Activated CD8-positive, alpha-beta memory T cell treated with anti-CD3 and anti-CD28 coated beads, Interleukin-2, amount 50 U/mL, for 4 hours (primary cell): ENCODE measurements around the gene C18orf63.
"Not testable (repeated sequence)": the region's sequence is repeated elsewhere in the genome, so short reads cannot be mapped to it uniquely, and the experiment has no call there.

Experiments
- DNase-seq: peaks from one replicate; pipeline ENCODE4 v3.0.0-alpha.2; 2020

C18orf63 gene

GRCh38 chr18:74286856-74287255 lies 28.8 kb upstream of the C18orf63 start:
- no peak for DNase-seq

GRCh38 chr18:74288041-74288440 lies 27.6 kb upstream of the C18orf63 start:
- DNase-seq, result no peak

DNA sequence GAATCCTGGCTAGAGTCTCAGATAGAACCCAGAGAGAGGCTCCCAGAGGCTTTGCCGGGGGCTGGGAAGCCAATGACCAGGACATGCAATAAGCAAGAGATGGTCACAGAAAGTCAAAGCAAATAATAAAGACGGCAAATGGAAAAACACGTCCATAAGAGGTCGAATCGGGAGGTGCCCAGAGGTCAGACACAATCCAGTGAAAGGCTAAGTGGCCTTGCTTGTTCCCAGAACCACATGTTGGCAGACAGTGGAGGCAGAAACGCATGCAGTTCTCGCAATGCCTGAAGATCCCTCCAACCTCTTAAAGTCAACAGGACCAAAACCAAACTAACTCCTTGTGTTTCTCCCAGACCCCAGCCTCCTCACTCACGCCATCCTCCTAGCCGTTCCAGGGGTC lies 26.9 kb upstream of the C18orf63 start:
- DNase-seq, result no peak

DNA sequence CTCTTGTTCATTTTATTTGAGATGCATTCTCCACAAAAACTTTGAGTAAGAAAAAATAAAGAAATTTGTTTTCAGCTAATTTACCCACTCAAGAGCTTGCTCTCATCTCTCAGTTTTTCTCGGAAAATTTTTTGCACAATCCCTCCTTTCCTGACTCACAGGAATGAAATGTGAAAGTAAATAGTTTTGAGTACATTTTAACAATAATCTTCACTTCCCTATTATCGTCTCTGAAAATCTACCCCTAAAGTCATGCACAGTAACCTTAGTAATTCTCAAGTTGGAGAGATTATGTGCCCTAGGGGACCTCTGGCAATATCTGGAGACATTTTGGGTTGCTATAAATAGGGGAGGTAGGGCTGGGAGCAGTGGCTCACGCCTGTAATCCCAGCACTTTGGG lies 26.5 kb upstream of the C18orf63 start:
- no peak for DNase-seq

- no peak for DNase-seq
These were observed 25.6 kb upstream of the C18orf63 start for GRCh38 chr18:74290021-74290420.

DNA sequence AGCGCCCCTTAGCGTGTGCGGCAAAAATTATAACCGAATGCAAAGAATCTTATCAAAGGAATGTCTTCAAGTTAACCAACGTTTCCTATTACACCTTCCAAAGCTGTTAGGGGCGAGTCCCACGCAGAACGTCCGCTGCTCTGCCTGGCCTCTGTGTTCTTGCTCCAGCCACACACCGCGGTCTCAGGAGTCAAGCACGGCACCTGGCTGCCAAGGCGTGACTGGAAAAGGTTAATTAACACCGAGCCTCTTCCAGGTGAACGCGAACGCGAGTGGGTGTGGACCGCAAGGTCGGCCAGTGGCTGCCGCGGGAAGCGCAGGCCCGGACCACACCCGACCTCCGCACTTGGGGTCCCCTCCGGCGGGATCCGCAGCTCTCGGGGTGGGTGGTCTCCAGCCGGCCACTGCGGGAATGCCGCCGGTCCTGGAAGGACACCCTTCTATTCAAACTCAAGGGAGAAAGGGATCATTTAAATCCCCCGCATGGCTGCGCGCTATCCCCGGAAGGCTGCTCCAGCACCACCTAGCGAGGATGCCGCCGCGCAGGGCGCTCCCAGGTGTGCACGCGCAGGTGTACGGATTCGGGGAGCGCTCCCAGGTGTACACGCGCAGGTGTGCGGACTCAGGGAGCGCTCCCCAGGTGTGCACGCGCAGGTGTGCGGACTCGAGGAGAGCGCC lies 24.7 kb upstream of the C18orf63 start:
- DNase-seq, result peak; percentile 26

- DNase-seq, result no peak
These were observed 24.2 kb upstream of the C18orf63 start for GRCh38 chr18:74291472-74291770.

GRCh38 chr18:74291771-74292540 lies 23.7 kb upstream of the C18orf63 start, which contains the start of gene CYB5A:
CYB5A (minus strand) TSS chr18:74291963; CDS start chr18:74291875, 88 bp downstream.
- DNase-seq, result peak; percentile 99

GRCh38 chr18:74292541-74292858 lies 23.1 kb upstream of the C18orf63 start:
- DNase-seq, result no peak

DNA sequence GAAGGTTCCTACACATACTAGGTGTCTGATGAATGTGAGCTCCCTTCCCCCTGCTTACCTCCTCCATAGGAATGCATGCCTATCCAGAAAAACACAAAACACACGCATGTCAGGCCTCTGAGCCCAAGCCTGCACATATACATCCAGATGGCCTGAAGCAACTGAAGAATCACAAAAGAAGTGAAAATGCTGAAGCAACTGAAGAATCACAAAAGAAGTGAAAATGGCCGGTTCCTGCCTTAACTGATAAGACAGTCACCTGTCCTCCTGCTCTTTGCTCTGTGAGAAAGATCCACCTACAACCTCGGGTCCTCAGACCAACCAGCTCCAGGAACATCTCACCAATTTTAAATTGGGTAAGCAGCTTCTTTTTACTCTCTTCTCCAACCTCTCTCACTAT lies 22.7 kb upstream of the C18orf63 start:
- DNase-seq, result not testable (repeated sequence)

DNA sequence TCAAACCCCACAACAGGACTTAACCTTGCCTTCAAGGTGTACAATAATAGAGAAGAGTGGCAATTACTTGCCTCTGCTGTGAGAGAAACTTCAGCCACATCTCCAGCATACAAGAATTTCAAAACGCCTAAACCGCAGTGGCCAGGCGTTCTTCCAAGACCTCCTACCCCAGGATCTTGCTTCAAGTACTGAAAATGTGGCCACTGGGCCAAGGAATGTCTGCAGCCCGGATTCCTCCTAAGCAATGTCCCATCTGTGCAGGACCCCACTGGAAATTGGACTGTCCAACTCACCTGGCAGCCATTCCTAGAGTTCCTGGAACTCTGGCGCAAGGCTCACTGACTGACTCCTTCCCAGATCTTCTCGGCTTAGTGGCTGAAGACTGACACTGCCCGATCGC lies 21.1 kb upstream of the C18orf63 start:
- DNase-seq, result no peak

DNA sequence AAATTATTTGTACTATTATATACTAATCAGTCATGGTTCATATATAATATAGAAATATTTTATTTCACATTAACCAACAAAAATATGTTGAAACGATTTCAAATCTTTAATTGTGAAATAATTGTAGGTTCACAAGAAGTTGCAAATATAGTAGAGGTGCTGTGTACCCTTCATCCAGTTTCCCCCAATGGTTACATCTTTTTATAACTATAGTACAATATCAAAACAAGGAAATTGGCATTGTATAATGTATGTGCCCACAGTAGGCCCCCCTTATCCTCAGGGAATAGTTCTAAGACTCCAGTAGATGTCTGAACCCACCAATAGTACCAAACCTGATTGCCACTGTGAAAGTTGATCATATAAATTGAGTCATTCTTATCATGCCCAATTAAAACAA lies 16.5 kb upstream of the C18orf63 start:
- DNase-seq, result no peak

DNA sequence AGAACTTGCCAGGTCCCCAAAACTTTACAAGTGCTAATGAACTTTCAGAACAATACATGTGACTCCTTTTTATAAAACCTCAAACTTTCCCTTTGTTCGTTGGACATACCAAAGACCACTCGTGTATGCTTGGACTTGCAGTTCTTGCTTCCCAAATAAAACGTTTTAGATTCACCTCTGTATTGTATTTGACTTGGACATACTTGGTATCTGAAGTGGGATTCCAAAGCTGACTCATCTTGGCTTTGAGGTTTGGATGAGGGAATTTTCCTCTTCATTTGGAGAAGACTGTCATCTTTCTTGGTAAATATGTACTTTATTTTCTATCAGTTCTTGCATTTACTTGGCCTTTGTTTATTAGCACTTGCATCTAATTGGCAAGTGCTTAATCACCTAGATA lies 15.9 kb upstream of the C18orf63 start:
- no peak for DNase-seq

GRCh38 chr18:74303306-74303705 lies 12.3 kb upstream of the C18orf63 start:
- no peak for DNase-seq

DNA sequence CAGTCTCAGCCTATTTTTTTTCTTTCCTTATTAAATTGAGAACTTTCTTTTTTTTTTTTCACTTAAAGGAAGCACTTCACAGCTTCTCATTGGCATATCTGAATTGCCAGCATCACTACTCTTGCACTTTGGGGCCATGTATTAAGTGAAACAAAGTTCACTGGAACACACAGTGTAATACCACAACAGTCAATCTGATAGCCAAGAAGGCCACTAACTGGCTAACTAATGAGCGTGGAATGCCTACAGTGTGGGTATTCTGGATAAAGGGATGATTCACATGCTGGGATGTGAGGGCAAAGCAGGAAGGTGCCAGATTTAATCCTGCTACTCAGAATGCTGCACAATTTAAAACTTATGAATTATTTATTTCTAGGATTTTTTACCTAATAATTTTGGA lies 11.7 kb upstream of the C18orf63 start:
- no peak for DNase-seq

DNA sequence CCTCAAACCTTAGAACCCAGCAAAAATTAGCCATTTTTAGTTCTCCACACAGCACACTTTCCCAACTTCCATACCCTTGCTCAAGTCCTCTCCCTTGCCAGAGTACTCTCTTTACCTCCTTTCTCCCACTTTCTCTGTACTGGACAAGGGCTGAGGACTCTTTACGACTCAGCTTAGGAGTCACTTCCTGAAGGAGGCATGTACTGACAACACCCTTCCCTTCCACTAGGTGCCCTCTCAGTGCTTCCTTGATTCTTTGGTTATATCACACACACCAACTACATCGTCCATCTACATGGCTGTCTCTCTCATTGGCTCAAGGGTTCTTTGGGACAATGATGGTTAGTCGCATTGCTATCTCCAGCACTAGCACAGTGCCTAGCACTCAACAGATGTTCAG lies 5.2 kb upstream of the C18orf63 start:
- no peak for DNase-seq

- no peak for DNase-seq
These were observed 4.6 kb upstream of the C18orf63 start for GRCh38 chr18:74311000-74311399.

DNA sequence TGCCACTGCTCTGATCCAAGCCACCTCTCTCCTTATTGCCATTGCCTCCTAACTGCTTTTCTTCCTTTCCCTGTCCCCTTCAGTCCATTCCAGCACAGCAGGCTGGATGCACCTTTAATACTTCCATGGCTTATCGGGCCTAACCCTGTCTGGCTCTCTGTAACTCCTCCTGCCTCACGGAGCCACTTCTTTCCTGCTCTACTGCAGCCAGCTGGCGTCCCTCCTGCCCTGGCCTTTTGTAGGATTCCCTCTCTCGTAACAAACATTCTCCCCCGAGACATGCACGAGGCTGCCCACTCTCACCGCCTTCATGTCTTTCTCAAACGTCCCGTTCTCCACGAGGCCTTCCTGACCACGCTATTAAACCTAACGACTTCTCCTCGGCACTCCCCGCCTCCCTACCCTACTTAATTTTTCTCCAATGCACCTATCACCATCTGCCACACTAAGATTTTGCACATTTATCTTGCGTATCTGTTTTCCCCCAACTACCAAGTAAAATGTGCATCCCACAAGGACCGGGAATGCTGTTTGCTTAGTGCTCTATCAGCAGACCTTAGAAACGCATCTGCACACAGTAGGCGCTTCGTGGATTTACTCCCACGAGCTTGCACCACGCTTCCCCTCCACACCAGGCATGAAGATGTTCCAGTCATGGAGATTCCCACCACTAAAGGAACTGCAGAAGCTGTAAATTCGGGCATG lies 728 bp upstream of the C18orf63 start:
- DNase-seq, result no peak

- no peak for DNase-seq
These were observed 875 bp downstream of the C18orf63 start for GRCh38 chr18:74316257-74317170.

GRCh38 chr18:74326231-74326630 lies 10.6 kb downstream of the C18orf63 start:
- no peak for DNase-seq

DNA sequence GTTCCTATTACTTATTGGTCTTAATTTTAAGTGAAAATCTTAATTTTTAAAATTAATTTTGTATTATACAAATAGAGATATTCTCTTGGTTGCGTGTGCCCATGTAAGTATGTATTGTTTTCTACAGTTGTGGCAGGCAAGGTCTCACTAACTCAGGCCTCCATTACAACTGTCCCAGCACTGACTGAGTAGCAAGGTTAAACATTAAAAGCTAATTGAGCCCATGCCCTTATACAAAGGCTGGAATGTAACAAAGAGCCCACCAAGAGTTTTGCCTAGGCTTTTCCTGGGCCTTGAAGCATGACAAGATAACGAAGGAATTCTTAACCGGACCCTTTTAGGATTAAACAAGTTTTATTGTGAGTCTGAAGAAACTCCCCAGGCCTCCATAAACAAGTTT lies 11.2 kb downstream of the C18orf63 start:
- not testable (repeated sequence) for DNase-seq

DNA sequence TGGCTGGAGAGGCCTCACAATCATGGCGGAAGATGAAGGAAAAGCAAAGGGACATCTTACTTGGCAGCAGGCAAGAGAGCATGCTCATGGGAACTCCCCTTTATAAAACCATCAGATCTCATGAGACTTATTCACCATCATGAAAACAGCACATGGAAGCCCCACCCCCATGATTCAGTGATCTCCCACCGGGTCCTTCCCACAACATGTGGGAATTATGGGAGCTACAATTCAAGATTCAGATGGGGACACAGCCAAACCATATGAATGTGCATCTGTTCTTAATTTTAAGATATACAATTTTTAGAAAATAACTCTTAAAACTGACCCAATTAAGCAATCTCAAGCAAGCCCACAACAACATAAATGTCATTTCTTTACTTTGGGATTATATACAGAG lies 12.6 kb downstream of the C18orf63 start:
- no peak for DNase-seq

DNA sequence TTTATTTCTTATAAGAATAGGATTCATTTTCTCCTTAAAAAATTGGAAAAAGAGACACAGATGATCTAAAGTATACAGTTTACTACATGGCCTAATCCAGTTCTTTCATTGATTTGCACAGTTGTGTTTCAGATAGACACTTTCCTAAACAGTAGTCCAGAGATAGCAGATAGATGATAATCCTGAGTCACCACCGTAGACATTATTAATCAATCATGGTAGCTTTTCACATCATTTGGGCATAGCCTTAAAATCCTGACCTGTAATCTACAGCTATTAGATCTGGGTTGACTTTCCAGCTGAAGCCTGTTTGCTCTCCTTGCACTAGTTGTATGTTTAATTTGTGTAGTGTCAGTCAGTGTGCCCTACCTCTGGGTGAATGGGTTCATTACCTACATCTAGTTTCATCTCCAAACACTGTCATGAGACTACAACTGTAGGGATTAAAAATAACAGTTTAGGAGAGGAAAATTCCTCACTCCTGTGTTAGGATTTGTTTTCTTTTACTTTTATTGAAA lies 14.1 kb downstream of the C18orf63 start:
- DNase-seq, result no peak
